Esophagus mucosa (tissue), 1 donor: ENCODE measurements around the gene ROM1. TPM values are rescaled to one million over a fixed set of nuclear protein-coding genes. Genes with fewer than 3 reads are reported as not detected.
A peak's percentile ranks its signal among the peaks of the same experiment; 100 is the strongest.

ENCODE experiments used
- ATAC-seq: fragments of 200-7000 bp; cut with Tn5 transposase; one replicate; pipeline ENCODE4 v1.9.1; 2020
- total RNA-seq: library from RNA; stranded (reverse); gene quantifications from one replicate; pipeline ENCODE4 v1.2.4, GENCODE V29; 2023
- donor health status: DM: yes; HTN: yes; CAD: no.

ROM1 gene
- total RNA-seq, 1 donor from 2014 or later, result 4.9 TPM

GRCh38 chr11:62588966-62589637, 24.0 kb upstream of the ROM1 start:
- no peak for ATAC-seq

GRCh38 chr11:62591448-62592145, 21.5 kb upstream of the ROM1 start, which contains the start of gene TUT1:
Gene TUT1, minus strand, starts transcription at chr11:62591523. Its CDS starts 38 bp downstream, at chr11:62591485.
- peak; percentile 93 for ATAC-seq

GRCh38 chr11:62592146-62592815, 20.8 kb upstream of the ROM1 start:
- ATAC-seq, result no peak

GRCh38 chr11:62592989-62593421, 20.1 kb upstream of the ROM1 start:
- ATAC-seq, result no peak

GRCh38 chr11:62593434-62594044, 19.5 kb upstream of the ROM1 start:
- peak; percentile 35 for ATAC-seq

- no peak for ATAC-seq
These were observed 17.9 kb upstream of the ROM1 start for GRCh38 chr11:62595124-62595523.

- peak; percentile 73 for ATAC-seq
These were observed 13.9 kb upstream of the ROM1 start for GRCh38 chr11:62599069-62599696.

- ATAC-seq, result no peak
These were observed 13.2 kb upstream of the ROM1 start for GRCh38 chr11:62599901-62600300.

GRCh38 chr11:62600367-62601121, 12.5 kb upstream of the ROM1 start:
- ATAC-seq, result no peak

GRCh38 chr11:62601122-62601371, 12.0 kb upstream of the ROM1 start:
- ATAC-seq, result peak; percentile 4

GRCh38 chr11:62601372-62602140, 11.5 kb upstream of the ROM1 start, which contains the start of gene MTA2:
Gene MTA2, minus strand, starts transcription at chr11:62601865. Its CDS starts 415 bp downstream, at chr11:62601450.
- ATAC-seq, result peak; percentile 83

GRCh38 chr11:62602141-62603071, 10.7 kb upstream of the ROM1 start:
- ATAC-seq, result peak; percentile 67

- ATAC-seq, result peak; percentile 21
These were observed 10.0 kb upstream of the ROM1 start for GRCh38 chr11:62603072-62603408.

GRCh38 chr11:62603776-62604299, 9.2 kb upstream of the ROM1 start:
- ATAC-seq, result no peak

GRCh38 chr11:62604460-62605120, 8.5 kb upstream of the ROM1 start:
- ATAC-seq, result no peak

GRCh38 chr11:62605467-62605866, 7.6 kb upstream of the ROM1 start:
- no peak for ATAC-seq

- no peak for ATAC-seq
These were observed 7.2 kb upstream of the ROM1 start for GRCh38 chr11:62605902-62606301.

- ATAC-seq, result no peak
These were observed 5.3 kb upstream of the ROM1 start for GRCh38 chr11:62607714-62608113.

- no peak for ATAC-seq
These were observed 4.3 kb upstream of the ROM1 start for GRCh38 chr11:62608776-62609175.
